ENCODE measurements around the gene C3orf33. TPM values are rescaled to one million over a fixed set of nuclear protein-coding genes. Genes with fewer than 3 reads are reported as not detected.

The C3orf33 gene
- total RNA-seq, 1 experiment from 2014 or later: 4.7 TPM

DNA sequence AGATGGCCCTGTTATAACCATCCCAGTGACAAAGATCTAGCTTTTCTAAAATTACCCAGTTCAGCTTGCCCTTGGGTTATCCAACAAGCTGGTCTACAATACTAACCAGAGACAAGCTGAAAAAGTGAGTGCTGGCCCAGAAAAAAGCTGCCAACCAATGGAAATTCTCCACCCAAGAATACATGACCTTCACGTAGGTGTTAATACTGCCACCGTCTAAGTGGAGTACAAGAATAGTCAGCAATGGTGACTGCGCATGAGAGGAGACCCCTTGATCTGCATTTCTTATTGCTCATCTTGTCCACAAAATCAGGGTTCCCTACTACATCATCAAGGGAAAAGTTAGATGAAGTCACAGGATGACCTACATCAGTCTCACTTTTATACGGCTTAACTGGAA lies 45.4 kb downstream of the C3orf33 start:
- Histone ChIP-seq H3K79me2 (ENCODE audit: insufficient read depth, low read length) (no peaks in the 10 kb centered on the region), H3K4me1 (ENCODE audit: control insufficient read depth in 1 of 2, insufficient read depth in 2 of 2, low read length in 2 of 2) (no peaks in the 10 kb centered on the region), H3K4me2 (ENCODE audit: low read length) (no peak overlapping the region), H3K36me3 (ENCODE audit: control insufficient read depth in 1 of 2, insufficient read depth in 2 of 2, low read length in 2 of 2) (peaks cover 0 to 5% of the 10 kb centered on the region in 2 experiments; a peak in 1 of 4 replicates), H3K27me3 (ENCODE audit: insufficient read depth, low read length) (no peaks in the 10 kb centered on the region), H3K4me3 (replicated peaks in 1 of 2; ENCODE audit: low read depth in 1 of 2, low read length in 2 of 2) (no peak overlapping the region), H4K20me1 (ENCODE audit: insufficient read depth) (no peaks in the 10 kb centered on the region), H3K9ac (ENCODE audit: low read length) (no peak overlapping the region), H3K27ac (ENCODE audit: low read depth, low read length) (no peak overlapping the region), H2AFZ (ENCODE audit: low read depth, low read length, poor library complexity, severe bottlenecking) (no peak overlapping the region), H3K9me3 (ENCODE audit: control insufficient read depth in 1 of 2, insufficient read depth in 1 of 2, low read depth in 1 of 2, low read length in 2 of 2) (no peaks in the 10 kb centered on the region), H3K9me2 (ENCODE audit: insufficient read depth) (no peaks in the 10 kb centered on the region)
- intact Hi-C loops (cut with micrococcal nuclease): no loop called here
- DNase-seq (ENCODE audit: low read depth, low spot score) (no peak), ATAC-seq (no peak)
- RAD21 ChIA-PET (ENCODE audit: low non-redundant PET in 1 of 2, low total read pairs in 2 of 2, uncharacterized antibody in 2 of 2, unreplicated experiment in 2 of 2): no interaction called here
- TF ChIP-seq SIN3A (IDR thresholded peaks at IDR 0.05; ENCODE audit: low read depth): no peak
- TF ChIP-seq SP1 (IDR thresholded peaks at IDR 0.05; ENCODE audit: low read depth): no peak
- TF ChIP-seq TCF7L2 (IDR thresholded peaks at IDR 0.05; ENCODE audit: borderline replicate concordance, extremely low read depth, insufficient read depth, insufficient read length): no peak
- TF ChIP-seq CEBPB (IDR thresholded peaks at IDR 0.05; ENCODE audit: low read depth): no peak
- TF ChIP-seq, protein P1, sequence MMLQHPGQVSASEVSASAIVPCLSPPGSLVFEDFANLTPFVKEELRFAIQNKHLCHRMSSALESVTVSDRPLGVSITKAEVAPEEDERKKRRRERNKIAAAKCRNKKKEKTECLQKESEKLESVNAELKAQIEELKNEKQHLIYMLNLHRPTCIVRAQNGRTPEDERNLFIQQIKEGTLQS (IDR thresholded peaks at IDR 0.05): no peak
- TF ChIP-seq, protein P2, sequence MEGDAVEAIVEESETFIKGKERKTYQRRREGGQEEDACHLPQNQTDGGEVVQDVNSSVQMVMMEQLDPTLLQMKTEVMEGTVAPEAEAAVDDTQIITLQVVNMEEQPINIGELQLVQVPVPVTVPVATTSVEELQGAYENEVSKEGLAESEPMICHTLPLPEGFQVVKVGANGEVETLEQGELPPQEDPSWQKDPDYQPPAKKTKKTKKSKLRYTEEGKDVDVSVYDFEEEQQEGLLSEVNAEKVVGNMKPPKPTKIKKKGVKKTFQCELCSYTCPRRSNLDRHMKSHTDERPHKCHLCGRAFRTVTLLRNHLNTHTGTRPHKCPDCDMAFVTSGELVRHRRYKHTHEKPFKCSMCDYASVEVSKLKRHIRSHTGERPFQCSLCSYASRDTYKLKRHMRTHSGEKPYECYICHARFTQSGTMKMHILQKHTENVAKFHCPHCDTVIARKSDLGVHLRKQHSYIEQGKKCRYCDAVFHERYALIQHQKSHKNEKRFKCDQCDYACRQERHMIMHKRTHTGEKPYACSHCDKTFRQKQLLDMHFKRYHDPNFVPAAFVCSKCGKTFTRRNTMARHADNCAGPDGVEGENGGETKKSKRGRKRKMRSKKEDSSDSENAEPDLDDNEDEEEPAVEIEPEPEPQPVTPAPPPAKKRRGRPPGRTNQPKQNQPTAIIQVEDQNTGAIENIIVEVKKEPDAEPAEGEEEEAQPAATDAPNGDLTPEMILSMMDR (IDR thresholded peaks at IDR 0.05 in 2 of 3, conservative IDR thresholded peaks at IDR 0.05 in 1 of 3; ENCODE audit: borderline replicate concordance in 1 of 3, insufficient read depth in 1 of 3, low read depth in 2 of 3, low read length in 2 of 3): no peak
- TF ChIP-seq ZNF274 (IDR thresholded peaks at IDR 0.05; ENCODE audit: low read depth, low read length): no peak
- no peak for TF ChIP-seq ZFX (IDR thresholded peaks at IDR 0.05)
- no peak for TF ChIP-seq ELF1 (IDR thresholded peaks at IDR 0.05; ENCODE audit: borderline replicate concordance, low read depth)
- TF ChIP-seq EZH2phosphoT487 (IDR thresholded peaks at IDR 0.05; ENCODE audit: borderline replicate concordance): no peak
- no peak for TF ChIP-seq RAD21 (IDR thresholded peaks at IDR 0.05; ENCODE audit: low read depth)
- TF ChIP-seq CBX3 (IDR thresholded peaks at IDR 0.05; ENCODE audit: low read depth): no peak
- TF ChIP-seq, protein P3, sequence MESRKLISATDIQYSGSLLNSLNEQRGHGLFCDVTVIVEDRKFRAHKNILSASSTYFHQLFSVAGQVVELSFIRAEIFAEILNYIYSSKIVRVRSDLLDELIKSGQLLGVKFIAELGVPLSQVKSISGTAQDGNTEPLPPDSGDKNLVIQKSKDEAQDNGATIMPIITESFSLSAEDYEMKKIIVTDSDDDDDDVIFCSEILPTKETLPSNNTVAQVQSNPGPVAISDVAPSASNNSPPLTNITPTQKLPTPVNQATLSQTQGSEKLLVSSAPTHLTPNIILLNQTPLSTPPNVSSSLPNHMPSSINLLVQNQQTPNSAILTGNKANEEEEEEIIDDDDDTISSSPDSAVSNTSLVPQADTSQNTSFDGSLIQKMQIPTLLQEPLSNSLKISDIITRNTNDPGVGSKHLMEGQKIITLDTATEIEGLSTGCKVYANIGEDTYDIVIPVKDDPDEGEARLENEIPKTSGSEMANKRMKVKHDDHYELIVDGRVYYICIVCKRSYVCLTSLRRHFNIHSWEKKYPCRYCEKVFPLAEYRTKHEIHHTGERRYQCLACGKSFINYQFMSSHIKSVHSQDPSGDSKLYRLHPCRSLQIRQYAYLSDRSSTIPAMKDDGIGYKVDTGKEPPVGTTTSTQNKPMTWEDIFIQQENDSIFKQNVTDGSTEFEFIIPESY (IDR thresholded peaks at IDR 0.05; ENCODE audit: extremely low read depth, insufficient replicate concordance, low read length): no peak
- TF ChIP-seq, protein P4, sequence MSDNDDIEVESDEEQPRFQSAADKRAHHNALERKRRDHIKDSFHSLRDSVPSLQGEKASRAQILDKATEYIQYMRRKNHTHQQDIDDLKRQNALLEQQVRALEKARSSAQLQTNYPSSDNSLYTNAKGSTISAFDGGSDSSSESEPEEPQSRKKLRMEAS (IDR thresholded peaks at IDR 0.05): no peak
- no peak for TF ChIP-seq JUND (IDR thresholded peaks at IDR 0.05)
- no peak for TF ChIP-seq YY1 (IDR thresholded peaks at IDR 0.05; ENCODE audit: extremely low read depth, insufficient replicate concordance, low read depth, low read length)
- no peak for TF ChIP-seq SRF (IDR thresholded peaks at IDR 0.05; ENCODE audit: low read depth)
- TF ChIP-seq FOSL1 (IDR thresholded peaks at IDR 0.05; ENCODE audit: low read depth): no peak
- no peak for TF ChIP-seq POLR2A (IDR thresholded peaks at IDR 0.05; ENCODE audit: borderline replicate concordance, extremely low read depth, insufficient read depth, insufficient read length)
- no peak for TF ChIP-seq EGR1 (IDR thresholded peaks at IDR 0.05; ENCODE audit: low read depth)
- CTCF ChIA-PET: interaction anchor here (0.8 kb wide), 1 partner anchor 45 kb away, joined by 3 read pairs; the partner anchor contains the start of gene C3orf33
- BruUV-seq (replicated peaks): no TSS peak
- POLR2A ChIA-PET: no interaction called here

Measured in HCT116 (cell line).